ENCODE results near the gene SLC22A13.
"Not testable (repeated sequence)": the region's sequence is repeated elsewhere in the genome, so short reads cannot be mapped to it uniquely, and the experiment has no call there.

Gene SLC22A13

DNA sequence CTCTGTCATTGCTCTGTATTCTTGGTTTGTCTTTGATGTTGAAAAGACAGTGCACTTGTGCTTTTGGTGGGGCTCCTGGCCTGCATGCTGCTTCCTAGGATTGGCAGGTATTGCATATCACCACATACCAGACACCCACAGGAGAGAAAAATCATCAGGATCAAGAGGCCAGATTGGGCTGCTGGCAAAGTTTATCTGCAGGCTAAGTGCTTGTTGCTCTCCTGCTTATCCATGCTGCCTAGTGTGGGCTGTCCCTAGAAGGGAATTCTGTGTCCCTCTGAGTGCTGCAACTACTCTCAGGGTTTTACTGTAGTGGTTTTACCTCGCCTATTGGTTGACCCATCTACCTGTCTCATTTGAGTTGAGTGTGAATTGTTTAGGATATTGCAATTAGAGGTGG is 833 bp upstream of the SLC22A13 start:
- no peak for DNase-seq (ENCODE audit: low spot score)

DNA sequence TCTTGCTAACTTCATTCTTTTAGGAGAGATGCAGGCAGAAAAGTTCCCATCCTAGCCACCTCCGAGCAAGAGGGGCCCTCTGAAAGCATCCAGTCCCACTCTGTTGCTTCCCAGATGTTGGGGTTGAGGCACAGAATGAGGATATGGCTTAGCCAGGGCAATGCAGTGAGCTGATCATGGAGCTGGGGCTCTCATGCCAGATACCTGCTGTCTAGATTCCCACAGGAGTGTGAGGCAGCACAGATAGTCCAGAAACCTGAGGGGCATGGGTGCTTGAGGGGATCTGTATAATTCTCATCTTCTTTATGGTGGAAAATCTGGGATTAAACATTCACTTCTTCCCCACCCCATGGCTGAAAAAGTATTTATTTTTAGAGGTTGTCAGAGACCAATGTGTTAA is 1.2 kb downstream of the SLC22A13 start:
- no peak for DNase-seq (ENCODE audit: low spot score)

DNA sequence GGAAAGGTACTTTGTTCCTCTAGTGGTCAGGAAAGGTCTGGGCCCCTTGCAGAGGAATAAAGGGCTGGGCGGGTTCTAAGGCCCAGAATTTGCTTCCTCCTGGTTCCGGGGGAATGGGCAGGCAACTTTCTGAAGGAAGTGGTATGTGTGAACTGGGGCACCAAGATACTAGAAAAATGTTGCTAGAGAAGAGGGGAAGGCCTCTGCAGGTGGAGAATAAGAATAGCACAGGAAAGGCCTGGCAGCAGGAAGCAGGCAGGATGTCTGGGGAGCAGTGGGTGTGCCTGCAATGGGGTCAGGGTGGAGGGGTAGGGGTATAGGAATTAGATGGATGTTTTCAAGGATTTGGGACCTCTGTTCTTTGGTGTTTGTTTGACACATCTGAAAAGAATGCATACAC is 2.0 kb downstream of the SLC22A13 start:
- no peak for DNase-seq (ENCODE audit: low spot score)

DNA sequence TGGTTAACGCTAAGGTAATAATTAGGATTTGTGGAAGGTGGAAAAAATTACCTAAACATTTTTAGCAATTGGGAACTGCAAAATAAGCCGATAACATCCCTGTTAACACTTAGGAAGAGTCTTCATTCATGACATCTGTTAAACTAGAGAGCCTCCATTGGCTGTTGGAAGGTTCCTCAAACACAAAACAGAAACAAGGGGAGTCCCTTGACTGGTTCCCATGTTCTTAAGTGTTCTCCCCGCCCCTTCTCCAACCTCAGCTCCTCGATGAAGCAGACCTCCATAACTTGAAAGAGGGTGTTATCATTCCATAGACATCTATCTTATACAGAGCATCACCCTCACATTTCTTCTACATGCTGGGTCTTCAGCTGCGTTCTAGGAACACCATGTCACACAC is 2.5 kb downstream of the SLC22A13 start:
- DNase-seq (ENCODE audit: low spot score), result no peak

DNA sequence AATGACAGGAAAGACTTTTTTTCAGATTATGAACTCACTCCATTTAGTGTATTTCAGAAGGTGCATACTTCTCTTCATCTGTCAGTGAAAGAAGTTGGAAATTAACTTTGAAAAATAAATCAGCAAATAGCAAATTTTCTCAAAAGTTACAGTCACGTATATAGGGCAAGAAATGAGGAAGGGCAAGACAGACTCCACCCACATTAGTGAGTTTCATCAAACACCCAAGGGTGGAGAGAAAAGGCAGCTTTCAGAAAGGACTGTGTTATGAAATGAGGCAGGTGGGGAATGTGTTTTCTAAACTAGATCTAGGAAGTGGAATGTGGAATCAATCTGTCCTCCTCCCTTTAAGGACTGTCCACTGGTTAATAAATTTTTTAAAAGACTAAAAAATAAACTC is 2.9 kb downstream of the SLC22A13 start:
- DNase-seq (ENCODE audit: low spot score), result no peak

DNA sequence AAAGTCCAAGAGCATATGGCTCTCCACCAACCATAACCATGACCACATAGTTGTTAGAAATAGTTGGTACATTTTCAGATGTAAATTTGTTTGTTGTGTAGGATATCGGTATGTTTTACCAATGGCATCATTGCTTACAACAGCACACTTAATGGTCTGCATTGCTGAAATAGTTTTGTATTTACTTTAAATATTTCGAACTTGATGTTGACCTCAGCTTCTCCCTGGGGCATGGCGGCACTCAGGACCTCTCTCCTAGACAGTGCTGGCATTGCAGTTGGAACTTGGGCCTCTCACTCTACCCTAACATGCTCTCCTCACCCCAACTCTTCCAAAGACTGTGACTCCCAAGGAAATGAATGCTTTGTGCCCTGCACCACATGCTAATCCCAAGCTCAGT is 5.0 kb downstream of the SLC22A13 start:
- no peak for DNase-seq (ENCODE audit: low spot score)

DNA sequence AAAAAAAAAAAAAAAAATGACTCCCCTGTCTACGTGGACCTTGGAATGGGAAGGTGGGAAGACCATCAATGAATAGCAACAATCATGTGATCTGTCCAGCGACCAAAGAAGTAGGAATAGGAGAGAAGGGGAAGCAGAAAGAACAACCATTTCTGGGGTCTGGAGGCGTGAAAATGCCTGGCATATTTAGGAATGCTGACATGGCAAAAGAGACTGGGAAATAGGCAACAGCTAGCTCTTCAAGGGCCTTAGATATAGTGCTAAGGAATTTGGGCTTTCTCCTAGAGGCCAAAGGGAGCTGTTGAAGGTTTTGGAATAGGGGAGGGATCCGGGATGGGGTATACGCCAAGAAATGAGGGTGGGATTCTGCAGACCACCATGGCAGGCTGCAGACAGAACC is 5.9 kb downstream of the SLC22A13 start:
- no peak for DNase-seq (ENCODE audit: low spot score)

DNA sequence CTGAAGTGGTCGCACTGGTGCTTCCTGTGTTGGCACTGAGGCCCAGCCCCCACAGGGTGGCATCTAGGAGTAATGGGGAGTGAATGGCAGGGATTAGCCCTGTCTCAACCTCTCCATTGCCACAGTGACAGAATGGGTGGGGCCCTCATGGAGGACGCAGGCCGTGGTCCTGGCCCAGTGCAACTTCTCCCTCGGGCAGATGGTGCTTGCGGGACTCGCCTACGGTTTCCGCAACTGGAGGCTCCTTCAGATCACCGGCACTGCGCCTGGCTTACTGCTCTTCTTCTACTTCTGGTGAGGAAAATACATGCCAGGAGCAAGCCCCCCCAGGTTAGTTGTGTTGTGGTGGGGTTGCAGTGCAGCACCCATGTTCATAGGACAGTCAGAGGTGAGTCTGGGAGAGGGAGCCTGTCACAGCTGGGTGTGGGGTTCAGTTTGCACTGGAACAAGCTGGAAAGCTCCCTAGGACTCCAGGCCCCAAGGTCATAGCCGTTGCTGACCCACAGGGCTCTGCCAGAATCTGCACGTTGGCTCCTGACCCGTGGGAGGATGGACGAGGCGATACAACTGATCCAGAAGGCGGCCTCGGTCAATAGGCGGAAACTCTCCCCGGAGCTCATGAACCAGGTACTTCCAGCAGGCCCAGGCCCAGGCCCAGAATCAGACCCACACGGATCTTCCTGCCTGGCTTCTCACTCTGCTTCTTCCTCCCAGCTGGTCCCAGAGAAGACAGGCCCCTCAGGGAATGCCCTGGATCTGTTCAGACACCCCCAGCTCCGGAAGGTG is 9.4 kb downstream of the SLC22A13 start:
- DNase-seq (ENCODE audit: low spot score), result no peak

DNA sequence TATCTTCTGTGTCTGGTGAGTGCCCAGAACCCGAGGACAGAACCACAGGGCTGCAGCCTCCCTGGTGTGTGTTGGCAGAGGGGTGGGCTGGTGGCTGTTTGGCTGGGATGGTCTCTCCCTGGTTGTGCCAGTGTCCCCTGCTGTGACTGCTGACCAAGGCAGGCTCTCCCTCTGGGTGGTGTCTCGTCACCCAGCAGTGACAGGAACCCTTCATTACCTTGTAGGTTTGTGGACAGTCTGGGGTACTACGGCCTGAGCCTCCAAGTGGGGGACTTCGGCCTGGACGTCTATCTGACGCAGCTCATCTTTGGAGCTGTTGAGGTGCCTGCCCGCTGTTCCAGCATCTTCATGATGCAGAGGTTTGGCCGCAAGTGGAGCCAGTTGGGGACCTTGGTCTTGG is 10.0 kb downstream of the SLC22A13 start:
- DNase-seq (ENCODE audit: low spot score), result no peak

DNA sequence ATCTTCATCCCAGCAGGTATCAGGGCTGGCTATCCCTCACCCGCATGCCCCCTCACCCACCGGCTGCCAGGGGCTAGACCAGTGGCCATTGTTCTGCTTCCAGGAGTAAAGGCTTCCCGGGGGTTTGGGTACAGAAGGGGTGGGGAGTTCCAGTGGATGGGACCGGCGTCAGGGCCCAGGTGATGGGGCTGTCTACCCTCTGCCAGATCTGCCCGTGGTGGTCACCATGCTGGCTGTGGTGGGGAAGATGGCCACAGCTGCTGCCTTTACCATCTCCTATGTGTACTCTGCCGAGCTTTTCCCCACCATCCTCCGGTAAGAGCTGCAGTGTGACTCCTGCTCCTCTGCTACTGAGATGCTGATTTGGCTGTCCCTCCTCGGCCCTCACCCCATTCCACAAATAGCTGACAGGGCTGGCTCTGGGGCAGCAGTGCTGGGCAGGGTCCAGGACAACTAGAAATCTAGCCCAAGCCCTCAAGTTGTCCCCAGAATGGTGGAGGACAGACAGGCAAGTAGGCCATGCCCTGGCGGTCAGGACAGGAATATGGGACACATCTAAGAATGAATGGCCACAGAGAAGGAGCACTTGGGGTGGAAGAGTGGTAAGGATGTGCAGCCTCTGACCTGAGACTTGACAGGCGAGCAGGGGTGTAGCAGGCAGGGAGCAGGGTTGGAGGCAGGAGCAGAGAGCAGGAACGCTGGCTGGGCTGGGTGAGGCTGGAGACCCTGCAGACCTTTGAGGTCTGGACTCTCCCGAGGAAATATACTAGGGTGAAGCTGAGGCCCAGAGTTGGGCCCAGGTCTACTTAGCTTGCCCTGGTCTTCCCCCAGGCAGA is 10.7 kb downstream of the SLC22A13 start:
- DNase-seq (ENCODE audit: low spot score), result no peak

DNA sequence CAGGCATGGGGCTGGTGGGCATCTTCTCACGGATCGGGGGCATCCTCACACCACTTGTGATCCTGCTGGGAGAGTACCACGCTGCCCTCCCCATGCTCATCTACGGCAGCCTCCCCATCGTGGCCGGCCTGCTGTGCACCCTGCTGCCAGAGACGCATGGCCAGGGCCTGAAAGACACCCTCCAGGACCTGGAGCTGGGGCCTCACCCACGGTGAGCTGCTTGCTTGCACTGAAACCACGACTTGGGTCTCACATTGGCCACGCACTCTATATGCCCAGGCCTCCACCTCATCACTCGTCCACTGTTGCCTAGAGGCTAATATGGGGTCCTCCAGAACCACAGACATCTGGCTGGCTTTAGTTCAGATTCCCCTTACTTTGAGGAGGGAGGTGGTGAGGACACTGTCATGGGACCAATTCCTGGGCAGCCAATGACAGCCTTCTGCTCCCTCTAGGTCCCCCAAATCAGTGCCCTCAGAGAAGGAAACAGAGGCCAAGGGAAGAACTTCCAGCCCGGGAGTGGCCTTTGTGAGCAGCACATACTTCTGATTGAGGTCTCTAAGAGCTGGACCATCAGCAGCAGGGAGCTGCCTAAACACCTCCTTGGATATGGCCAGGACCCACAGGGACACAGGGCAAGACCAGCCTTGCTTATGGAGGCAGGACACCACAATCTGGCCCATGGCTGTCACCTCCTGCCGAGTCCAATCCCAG is 11.5 kb downstream of the SLC22A13 start:
- DNase-seq (ENCODE audit: low spot score), result no peak

DNA sequence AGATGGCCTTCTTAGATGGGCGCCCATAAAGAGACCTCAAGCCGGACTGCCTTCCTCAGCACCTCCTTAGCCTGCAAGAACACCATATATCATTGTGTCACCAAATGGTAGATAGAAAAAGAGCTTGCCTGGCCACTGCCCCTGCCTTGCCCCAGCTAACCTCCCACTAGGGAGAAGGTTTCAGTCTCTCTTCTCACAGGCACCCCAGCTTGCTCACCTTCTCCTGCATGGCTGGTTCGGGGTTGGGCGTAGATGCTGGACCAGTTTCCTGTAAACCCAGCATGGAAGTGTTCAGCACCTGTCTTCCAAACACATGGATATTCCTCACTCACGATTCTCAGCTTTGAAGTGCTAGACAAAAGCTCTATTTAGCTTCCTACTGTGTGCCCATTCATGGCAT is 13.2 kb downstream of the SLC22A13 start:
- DNase-seq (ENCODE audit: low spot score), result no peak

DNA sequence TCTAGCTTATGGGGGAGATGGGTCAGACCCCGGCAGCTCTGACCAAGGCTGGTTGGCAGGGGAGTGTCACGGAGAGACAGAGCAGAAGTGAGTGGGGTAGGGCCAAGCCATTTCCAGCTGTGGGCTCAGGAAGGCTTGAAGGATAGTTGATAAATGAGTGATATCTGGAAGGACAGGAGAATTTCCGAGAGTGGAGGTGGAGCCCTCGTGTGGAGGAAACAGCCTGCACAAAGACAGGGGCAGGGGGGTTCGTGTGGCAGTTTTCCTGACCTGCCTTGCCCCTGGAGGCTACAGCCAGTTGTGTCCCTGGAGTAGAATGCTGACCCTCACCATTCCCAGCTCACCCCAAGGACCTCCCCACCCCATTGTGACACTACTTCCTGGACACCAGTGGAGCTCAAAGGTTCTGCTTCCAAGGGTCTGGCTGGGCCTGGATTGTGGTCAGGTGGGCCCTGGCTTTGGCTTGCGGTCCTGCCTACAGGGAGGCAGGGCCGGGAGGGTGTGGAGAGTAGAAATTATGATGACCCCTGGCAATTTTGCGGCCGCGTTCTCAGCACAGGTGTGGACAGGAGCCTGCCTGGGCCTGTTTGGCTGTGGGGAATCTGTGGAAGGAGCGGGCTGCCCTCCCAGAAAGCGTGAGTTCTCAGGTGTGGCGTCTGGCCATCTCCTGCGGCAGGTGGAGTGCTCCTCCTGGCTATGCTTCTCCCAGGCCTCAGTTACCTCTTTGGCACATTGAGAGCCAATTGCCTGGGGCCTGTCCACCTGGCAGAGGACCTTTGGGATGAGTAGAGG is 16.5 kb downstream of the SLC22A13 start, which contains the start of gene SLC22A14:
Gene SLC22A14, plus strand, starts transcription at position 400 of the 792 bp plus-strand sequence. CDS start 23,733 bp downstream, outside the sequence.
- no peak for DNase-seq (ENCODE audit: low spot score)

DNA sequence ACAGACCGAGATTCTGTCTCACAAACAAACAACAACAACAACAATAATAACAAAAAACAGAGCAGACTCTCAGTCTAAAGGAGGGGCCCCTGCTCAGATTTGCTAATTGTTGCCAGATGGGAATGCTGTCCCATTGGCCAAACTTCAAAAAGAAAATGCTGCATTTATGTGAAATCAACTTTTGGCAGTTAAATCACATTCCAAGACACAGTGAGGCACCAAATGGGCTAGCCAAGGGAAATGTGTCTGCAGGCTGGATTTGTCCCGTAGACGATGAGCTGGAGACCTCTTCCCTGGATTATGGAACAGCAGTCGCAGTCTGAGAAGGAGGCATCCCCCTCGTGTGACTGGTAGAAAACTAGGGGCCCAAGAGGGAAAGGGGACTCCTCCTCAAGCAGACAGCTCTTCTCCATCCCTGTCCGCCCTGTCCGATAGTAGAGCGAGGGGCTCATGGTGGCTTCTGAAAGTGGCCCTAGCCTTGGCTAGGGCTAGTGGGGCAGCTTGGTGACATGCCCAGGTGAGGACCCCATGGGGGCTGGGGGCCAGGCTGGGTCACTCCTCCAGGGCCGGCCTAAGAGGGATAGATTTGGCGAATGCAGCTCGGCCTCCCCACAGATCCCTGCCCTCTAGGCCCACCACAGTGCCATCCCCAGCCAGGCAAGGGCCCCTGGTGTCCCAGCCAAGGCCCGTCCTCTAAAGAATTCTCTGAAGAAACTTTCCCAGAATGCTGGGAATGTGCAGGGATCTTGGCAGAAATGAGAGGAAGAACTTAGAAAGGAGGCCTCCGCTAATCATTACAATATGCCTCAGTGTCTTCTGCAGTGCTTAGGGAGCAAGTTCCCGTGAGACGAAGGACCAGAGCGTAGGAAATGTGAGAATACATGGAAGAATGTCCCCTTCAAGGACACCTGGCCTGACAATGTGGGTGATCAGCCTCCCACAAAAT is 18.5 kb downstream of the SLC22A13 start:
- no peak for DNase-seq (ENCODE audit: low spot score)

DNA sequence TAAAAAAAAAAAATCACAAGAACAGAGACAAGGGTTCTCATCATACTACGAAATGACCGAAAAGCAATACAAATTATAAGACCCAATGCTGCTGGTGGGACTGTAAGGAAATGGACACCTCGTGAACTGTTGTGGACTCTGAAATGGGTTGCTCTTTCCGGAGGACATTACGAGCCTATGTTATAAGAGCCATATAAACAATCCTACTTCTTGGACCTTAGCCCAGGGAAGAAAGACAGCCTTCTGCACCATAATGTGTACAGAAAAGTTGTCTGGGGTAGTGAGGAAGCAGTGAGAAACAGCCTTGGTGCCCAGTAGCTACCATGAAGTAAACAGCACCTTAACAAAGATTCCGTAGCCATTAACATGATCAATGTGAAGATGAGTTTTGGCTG is 19.1 kb downstream of the SLC22A13 start:
- DNase-seq (ENCODE audit: low spot score), result no peak

DNA sequence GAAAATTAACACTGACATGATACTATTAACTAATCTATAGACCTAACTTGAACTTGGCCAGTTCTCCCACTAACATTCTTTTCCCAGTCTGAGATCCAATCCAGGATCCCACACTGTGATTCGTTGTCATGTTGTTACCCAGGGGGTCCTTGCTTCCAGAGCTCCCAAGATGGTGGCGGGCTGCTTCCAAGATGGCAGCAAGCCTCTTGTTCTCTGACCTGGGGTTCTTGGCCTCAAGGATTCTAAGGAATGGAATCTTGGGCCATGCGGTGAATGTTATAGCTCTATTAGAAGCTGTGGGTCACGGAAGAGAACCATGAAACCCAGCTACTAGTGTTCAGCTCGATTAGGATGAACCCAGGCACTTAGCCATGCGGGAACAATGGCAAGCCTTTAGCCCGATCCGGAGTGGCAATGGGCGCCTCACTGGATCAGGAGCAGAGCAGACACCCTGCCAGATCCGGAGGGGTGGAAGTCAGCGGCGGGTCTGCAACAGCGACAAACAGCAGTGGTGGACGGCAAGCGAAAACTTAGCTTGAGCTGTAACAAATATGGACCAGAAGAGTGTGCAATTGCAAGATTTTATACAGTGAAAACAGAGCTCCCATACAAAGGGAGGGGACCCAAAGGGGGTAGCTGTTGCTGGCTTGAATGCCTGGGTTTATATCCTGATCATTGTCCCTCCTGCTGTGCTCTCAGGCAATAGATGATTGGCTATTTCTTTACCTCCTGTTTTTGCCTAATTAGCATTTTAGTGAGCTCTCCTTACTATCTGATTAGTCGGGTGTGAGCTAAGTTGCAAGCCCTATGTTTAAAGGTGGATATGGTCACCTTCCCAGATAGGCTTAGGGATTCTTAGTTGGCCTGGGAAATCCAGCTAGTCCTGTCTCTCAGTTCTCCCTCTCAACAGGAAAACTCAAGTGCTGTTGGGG is 23.9 kb downstream of the SLC22A13 start:
- not testable (repeated sequence) for DNase-seq (ENCODE audit: low spot score)

DNA sequence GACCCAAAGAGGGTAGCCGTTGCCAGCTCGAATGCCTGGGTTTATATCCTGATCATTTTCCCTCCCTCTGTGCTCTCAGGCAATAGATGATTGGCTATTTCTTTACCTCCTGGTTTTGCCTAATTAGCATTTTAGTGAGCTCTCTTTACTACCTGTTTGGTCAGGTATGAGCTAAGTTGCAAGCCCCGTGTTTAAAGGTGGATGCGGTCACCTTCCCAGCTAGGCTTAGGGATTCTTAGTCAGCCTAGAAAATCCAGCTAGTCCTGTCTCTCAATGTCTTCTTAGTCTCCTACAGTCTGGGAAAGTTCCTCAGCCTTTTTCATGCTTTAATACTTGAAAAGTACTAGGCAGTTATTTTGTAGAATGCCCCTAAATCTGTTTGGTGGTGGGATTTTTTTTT is 31.4 kb downstream of the SLC22A13 start:
- not testable (repeated sequence) for DNase-seq (ENCODE audit: low spot score)

DNA sequence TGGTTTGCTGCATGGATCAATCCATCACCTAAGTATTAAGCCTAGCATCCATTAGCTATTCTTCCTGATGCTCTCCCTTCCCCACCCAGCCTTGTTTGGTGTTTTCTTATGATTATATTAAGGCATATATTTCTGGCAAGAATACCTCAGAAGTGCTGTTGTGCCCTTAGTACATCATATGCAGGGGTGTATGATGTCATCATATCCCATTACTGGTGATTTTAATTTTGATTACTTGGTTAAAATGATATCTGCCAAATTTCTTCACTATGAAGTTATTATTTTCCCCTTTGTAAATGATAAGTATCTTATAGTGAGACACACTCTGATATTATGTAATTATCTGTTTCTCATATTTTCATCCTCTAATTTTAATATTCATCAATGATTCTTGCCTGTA is 31.9 kb downstream of the SLC22A13 start:
- no peak for DNase-seq (ENCODE audit: low spot score)

DNA sequence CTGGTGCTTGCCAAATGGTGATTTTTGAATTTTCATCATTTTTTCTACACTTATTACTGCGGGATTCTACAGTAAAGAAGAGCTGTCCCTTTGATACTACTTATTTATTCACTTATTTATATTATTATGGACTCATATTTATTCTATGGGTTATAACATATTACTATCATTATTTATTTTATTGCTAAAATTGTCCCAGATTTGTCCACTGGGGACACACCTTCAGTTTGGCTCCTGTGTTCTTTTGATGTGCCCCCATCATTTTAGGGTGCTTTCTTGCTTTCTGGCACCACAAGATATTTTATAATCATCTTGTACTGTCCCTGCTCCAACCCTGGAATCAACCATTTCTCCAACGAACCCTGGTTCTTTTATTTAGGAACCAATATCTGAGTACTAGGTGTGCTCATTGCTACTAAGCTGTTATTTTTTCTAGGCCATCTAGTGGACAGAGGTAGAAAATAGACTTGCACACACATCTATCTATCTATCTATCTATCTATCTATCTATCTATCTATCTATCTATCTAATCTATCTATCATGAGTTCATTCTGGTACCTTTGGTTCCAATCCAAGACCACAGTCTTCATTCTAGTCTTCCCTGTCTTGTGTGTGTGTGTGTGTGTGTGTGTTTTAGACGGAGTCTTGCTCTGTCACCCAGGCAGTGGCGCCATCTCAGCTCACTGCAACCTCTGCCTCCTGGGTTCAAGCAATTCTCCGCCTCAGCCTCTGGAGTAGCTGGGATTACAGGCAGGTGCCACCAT is 32.5 kb downstream of the SLC22A13 start:
- no peak for DNase-seq (ENCODE audit: low spot score)
